SK-N-SH (cell line): ENCODE measurements around the gene PDK4. TPM values are rescaled to one million over a fixed set of nuclear protein-coding genes. Genes with fewer than 3 reads are reported as not detected.

ENCODE experiments used
- CTCF ChIA-PET: fragments of 300-600, 350-600 bp; formaldehyde crosslinking; extraction: SDS; loops from one replicate; lab custom pipeline; 2021; lab: Yijun Ruan, JAX
- POLR2A ChIA-PET: fragments of 350-600 bp; sonication (Branson Sonifier 250); formaldehyde crosslinking; extraction: SDS; loops from one replicate; lab custom pipeline; 2020; ENCODE audit warnings: antibody characterized with exemption, inconsistent platforms; lab: Yijun Ruan, JAX
- DNase-seq: peaks from one replicate; pipeline ENCODE4 v3.0.0; 2012
- H2AFZ ChIP-seq: fragments of 200-600 bp; sonication (generic); 2 replicates; pipeline ENCODE4 v1.8.1; 2016; ENCODE audit warnings: antibody characterized with exemption, mild to moderate bottlenecking, low read depth
- H3F3A ChIP-seq: fragments of 200-600 bp; sonication (generic); replicated peaks from 2 replicates; pipeline ENCODE3; 2016; ENCODE audit warnings: antibody characterized with exemption, mild to moderate bottlenecking; ENCODE audit not compliant: insufficient read depth
- H3K27ac ChIP-seq, 2 experiments: fragments of 200-500 bp in 1 of 2; fragments of 200-600 bp in 1 of 2; sonication (Bioruptor generic) in 1 of 2; sonication (generic), shearing (Covaris generic) in 1 of 2; 2 replicates each; pipeline versions ENCODE4 v1.5.1 to v1.6.1; 2014 to 2016; ENCODE audit warnings: low read depth in 2 of 2, inconsistent platforms in 1 of 2, low read length in 1 of 2, mild to moderate bottlenecking in 1 of 2, mixed read lengths in 1 of 2
- H3K27me3 ChIP-seq: fragments of 200-600 bp; sonication (generic), shearing (Covaris generic); 2 replicates; pipeline ENCODE4 v1.6.1; 2016; ENCODE audit warnings: mixed run types; ENCODE audit not compliant: insufficient read depth
- H3K36me3 ChIP-seq, 2 experiments: fragments of 200-500 bp in 1 of 2; fragments of 200-600 bp in 1 of 2; sonication (Bioruptor generic) in 1 of 2; sonication (generic) in 1 of 2; replicated peaks in 1 of 2; 2 replicates each; pipeline versions ENCODE3 to v1.5.1; 2014 to 2016; ENCODE audit warnings: low read length in 1 of 2, mild to moderate bottlenecking in 1 of 2; ENCODE audit not compliant: insufficient read depth in 2 of 2, control insufficient read depth in 1 of 2
- H3K4me1 ChIP-seq, 2 experiments: fragments of 200-500 bp in 1 of 2; fragments of 200-600 bp in 1 of 2; sonication (Bioruptor generic) in 1 of 2; sonication (generic), shearing (Covaris generic) in 1 of 2; 2 replicates each; pipeline versions ENCODE4 v1.5.1 to v1.6.1; 2014 to 2016; ENCODE audit warnings: low read depth in 1 of 2, low read length in 1 of 2, mixed run types in 1 of 2; ENCODE audit not compliant: insufficient read depth in 2 of 2, control insufficient read depth in 1 of 2
- H3K4me2 ChIP-seq: fragments of 200-600 bp; sonication (generic), shearing (Covaris generic); 2 replicates; pipeline ENCODE4 v1.6.1; 2017; ENCODE audit warnings: mixed run types
- H3K4me3 ChIP-seq, 2 experiments: fragments of 200-500 bp in 1 of 2; fragments of 200-600 bp in 1 of 2; sonication (Bioruptor generic) in 1 of 2; sonication (generic), shearing (Covaris generic) in 1 of 2; 2 replicates each; pipeline versions ENCODE4 v1.5.1 to v1.8.1; 2014 to 2016; ENCODE audit warnings: low read depth in 2 of 2, inconsistent platforms in 1 of 2, low read length in 1 of 2, mild to moderate bottlenecking in 1 of 2, mixed read lengths in 1 of 2, moderate library complexity in 1 of 2
- H3K79me2 ChIP-seq: fragments of 200-600 bp; sonication (generic); 2 replicates; pipeline ENCODE4 v1.8.1; 2017; ENCODE audit warnings: mild to moderate bottlenecking; ENCODE audit not compliant: insufficient read depth
- H3K9ac ChIP-seq: fragments of 200-600 bp; sonication (generic); 2 replicates; pipeline ENCODE4 v1.6.1; 2017; ENCODE audit warnings: mixed run types
- H3K9me2 ChIP-seq: fragments of 200-600 bp; sonication (generic); 2 replicates; pipeline ENCODE4 v1.6.1; 2017; ENCODE audit warnings: mixed run types
- H3K9me3 ChIP-seq: fragments of 200-600 bp; sonication (generic); 2 replicates; pipeline ENCODE4 v1.6.1; 2017; ENCODE audit warnings: mixed run types, mild to moderate bottlenecking, moderate library complexity
- H4K20me1 ChIP-seq: fragments of 200-600 bp; sonication (generic); 2 replicates; pipeline ENCODE4 v1.6.1; 2017; ENCODE audit warnings: mild to moderate bottlenecking, mixed run types; ENCODE audit not compliant: insufficient read depth
- EP300 ChIP-seq, 2 experiments: IDR thresholded peaks; 2 replicates each; pipeline versions ENCODE4 v1.4.0 to v1.6.1; 2012; ENCODE audit warnings: borderline replicate concordance in 1 of 2, low read depth in 1 of 2, low read length in 1 of 2
- EZH2phosphoT487 ChIP-seq: fragments of 200-600 bp; sonication (generic); IDR thresholded peaks from 2 replicates; pipeline ENCODE4 v1.6.1; 2017; ENCODE audit warnings: low read depth, mixed run types, mild to moderate bottlenecking, antibody characterized with exemption, moderate library complexity, borderline replicate concordance
- FOXJ3 ChIP-seq: sonication (generic); formaldehyde crosslinking; IDR thresholded peaks from 2 replicates; pipeline ENCODE4 v1.5.1; 2020; ENCODE audit warnings: mild to moderate bottlenecking, missing genetic modification reagents
- FOXM1 ChIP-seq: IDR thresholded peaks from 2 replicates; pipeline ENCODE4 v1.4.0; 2012; ENCODE audit warnings: low read depth, mild to moderate bottlenecking
- GABPA ChIP-seq: IDR thresholded peaks from 2 replicates; pipeline ENCODE4 v1.4.0; 2012; ENCODE audit warnings: low read depth, mild to moderate bottlenecking
- GATA2 ChIP-seq: sonication (generic); formaldehyde crosslinking; IDR thresholded peaks from 2 replicates; pipeline ENCODE4 v1.5.0; 2020; ENCODE audit warnings: mild to moderate bottlenecking, missing genetic modification reagents
- JUND ChIP-seq: IDR thresholded peaks from 2 replicates; pipeline ENCODE4 v1.4.0; 2012
- NFIC ChIP-seq: IDR thresholded peaks from 2 replicates; pipeline ENCODE4 v1.4.0; 2012; ENCODE audit warnings: borderline replicate concordance
- NRF1 ChIP-seq: IDR thresholded peaks from 2 replicates; pipeline ENCODE4 v1.6.1; 2012; ENCODE audit warnings: low read depth, mild to moderate bottlenecking, low read length
- RAD21 ChIP-seq: IDR thresholded peaks from 2 replicates; pipeline ENCODE4 v1.6.1; 2012; ENCODE audit warnings: mild to moderate bottlenecking, low read length
- RCOR1 ChIP-seq: fragments of 150-350 bp; IDR thresholded peaks from 2 replicates; pipeline ENCODE4 v1.6.1; 2017; ENCODE audit warnings: antibody characterized with exemption, low read length
- SIN3A ChIP-seq: IDR thresholded peaks from 2 replicates; pipeline ENCODE4 v1.6.1; 2012; ENCODE audit warnings: low read depth, mild to moderate bottlenecking, low read length, moderate library complexity, borderline replicate concordance
- WGBS: methylation state at CpG from one replicate; pipeline ENCODE4 v1.1.6; 2017; ENCODE audit warnings: low lambda C conversion rate; 5-methylcytosine and 5-hydroxymethylcytosine counted together
- polyA plus RNA-seq, 3 experiments: library from polyadenylated mRNA; depleted of rRNA; stranded (reverse); fragments of >200 nt; gene quantifications; 2 replicates each; pipeline ENCODE4 v1.2.3, GENCODE V29; 2012
- TF ChIP-seq, protein P1 (sequence below): IDR thresholded peaks from 2 replicates; pipeline ENCODE4 v1.4.0; 2012; ENCODE audit warnings: low read depth
- TF ChIP-seq, protein P2 (sequence below): IDR thresholded peaks from 2 replicates; pipeline ENCODE4 v1.4.0; 2012; ENCODE audit warnings: low read depth, borderline replicate concordance
- TF ChIP-seq, protein P3 (sequence below): IDR thresholded peaks from 2 replicates; pipeline ENCODE4 v1.4.0; 2012; ENCODE audit warnings: low read depth, borderline replicate concordance
- TF ChIP-seq, protein P4 (sequence below): IDR thresholded peaks from 2 replicates; pipeline ENCODE4; 2012
- TF ChIP-seq, protein P5 (sequence below): IDR thresholded peaks from 2 replicates; pipeline ENCODE4 v1.6.1; 2012; ENCODE audit warnings: mild to moderate bottlenecking, low read depth, low read length, moderate library complexity

PDK4 gene
- polyA plus RNA-seq, 1 of the 3 experiments (the other 2 are of a cell fraction), result 0.13 TPM

DNA sequence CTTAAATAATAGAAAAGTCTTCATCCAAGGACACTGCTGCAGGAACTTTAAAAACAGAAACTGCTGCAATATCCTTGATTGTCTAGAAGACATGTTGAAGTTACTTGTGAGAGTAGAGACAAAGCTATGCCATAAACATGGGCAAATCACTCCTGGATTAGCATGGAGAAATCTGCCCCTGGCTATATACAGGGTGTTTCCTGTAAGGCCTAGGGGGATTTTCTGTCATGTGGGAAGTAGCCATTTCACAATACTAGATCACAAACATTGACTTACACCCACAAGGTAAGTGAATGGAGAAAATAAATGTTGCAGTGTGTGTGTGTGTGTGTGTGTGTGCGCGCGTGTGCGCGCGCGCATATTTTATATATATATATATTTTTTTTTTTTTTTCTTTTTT lies 35.2 kb upstream of the PDK4 start:
- H4K20me1 ChIP-seq, result no peaks in the 10 kb centered on the region
- DNase-seq, result no peak
- no peaks in the 10 kb centered on the region for H3K36me3 ChIP-seq
- no peak overlapping the region for H2AFZ ChIP-seq
- no peaks in the 10 kb centered on the region for H3K9me2 ChIP-seq
- H3K4me2 ChIP-seq, result no peak overlapping the region
- ChIA-PET POLR2A (no interaction called here), CTCF (interaction anchor here (0.6 kb wide), 1 partner anchor 95 kb away, joined by 3 read pairs; no protein-coding TSS in a partner anchor)
- no peak overlapping the region for H3K4me3 ChIP-seq
- no peak overlapping the region for H3K9ac ChIP-seq
- no peaks in the 10 kb centered on the region for H3K79me2 ChIP-seq
- H3K9me3 ChIP-seq, result no peaks in the 10 kb centered on the region
- 71% methylated on average over 7 of the region's 7 CpGs for WGBS
- no peak for TF ChIP-seq GATA2 (CRISPR knock-in tag)
- TF ChIP-seq, protein P1, sequence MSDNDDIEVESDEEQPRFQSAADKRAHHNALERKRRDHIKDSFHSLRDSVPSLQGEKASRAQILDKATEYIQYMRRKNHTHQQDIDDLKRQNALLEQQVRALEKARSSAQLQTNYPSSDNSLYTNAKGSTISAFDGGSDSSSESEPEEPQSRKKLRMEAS, result no peak
- TF ChIP-seq, protein P2, sequence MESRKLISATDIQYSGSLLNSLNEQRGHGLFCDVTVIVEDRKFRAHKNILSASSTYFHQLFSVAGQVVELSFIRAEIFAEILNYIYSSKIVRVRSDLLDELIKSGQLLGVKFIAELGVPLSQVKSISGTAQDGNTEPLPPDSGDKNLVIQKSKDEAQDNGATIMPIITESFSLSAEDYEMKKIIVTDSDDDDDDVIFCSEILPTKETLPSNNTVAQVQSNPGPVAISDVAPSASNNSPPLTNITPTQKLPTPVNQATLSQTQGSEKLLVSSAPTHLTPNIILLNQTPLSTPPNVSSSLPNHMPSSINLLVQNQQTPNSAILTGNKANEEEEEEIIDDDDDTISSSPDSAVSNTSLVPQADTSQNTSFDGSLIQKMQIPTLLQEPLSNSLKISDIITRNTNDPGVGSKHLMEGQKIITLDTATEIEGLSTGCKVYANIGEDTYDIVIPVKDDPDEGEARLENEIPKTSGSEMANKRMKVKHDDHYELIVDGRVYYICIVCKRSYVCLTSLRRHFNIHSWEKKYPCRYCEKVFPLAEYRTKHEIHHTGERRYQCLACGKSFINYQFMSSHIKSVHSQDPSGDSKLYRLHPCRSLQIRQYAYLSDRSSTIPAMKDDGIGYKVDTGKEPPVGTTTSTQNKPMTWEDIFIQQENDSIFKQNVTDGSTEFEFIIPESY, result no peak
- TF ChIP-seq NFIC, result no peak
- TF ChIP-seq EP300 (IDR thresholded peaks at IDR 0.05; ENCODE audit: borderline replicate concordance in 1 of 2, low read depth in 1 of 2, low read length in 1 of 2), result no peak
- TF ChIP-seq NRF1, result no peak
- TF ChIP-seq, protein P3, sequence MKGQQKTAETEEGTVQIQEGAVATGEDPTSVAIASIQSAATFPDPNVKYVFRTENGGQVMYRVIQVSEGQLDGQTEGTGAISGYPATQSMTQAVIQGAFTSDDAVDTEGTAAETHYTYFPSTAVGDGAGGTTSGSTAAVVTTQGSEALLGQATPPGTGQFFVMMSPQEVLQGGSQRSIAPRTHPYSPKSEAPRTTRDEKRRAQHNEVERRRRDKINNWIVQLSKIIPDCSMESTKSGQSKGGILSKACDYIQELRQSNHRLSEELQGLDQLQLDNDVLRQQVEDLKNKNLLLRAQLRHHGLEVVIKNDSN, result no peak
- TF ChIP-seq JUND, result no peak
- no peak for TF ChIP-seq FOXJ3 (CRISPR knock-in tag)
- no peak for TF ChIP-seq RAD21
- TF ChIP-seq GABPA, result no peak
- no peaks in the 10 kb centered on the region for H3F3A ChIP-seq
- no peaks in the 10 kb centered on the region for H3K27me3 ChIP-seq
- H3K4me1 ChIP-seq, result no peaks in the 10 kb centered on the region
- no peak overlapping the region for H3K27ac ChIP-seq

DNA sequence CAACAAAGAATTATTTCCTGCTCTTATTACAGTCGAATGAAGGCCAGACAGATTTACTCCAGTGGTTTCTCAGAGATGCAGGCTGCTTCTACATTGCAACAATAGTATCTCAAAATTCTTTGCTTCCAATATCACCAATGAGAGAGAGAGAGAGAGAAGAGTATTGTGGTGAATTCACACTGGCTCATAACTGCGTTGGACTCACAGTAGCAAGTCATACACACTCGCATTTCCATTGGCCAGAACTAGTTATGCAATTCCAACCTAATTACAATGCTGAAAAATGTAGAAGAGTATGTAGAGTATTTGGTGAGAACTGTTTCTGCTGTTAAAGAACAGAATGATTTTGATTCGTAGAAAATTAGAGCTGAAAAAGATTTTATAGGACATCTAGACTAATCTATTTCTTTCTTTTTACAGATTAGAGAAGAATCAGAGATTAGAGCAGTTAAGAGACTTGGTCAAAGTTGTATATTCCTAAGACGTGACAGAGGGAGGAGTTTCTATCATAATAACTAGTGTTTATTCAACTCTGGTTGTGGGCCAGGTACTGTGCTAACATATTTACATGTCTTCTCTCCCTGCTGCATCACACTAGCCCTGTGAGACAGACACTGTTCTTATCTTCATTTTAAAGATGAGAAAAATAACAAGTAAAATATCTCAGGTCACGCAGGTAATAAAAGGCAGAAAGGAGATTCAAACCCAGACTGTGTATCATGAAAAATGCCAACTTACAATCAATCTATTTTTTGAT lies 34.6 kb upstream of the PDK4 start:
- H3K4me3 ChIP-seq, result no peak overlapping the region
- H3K27me3 ChIP-seq, result no peaks in the 10 kb centered on the region
- H3K9me3 ChIP-seq, result no peaks in the 10 kb centered on the region
- CTCF ChIA-PET, result interaction anchor here (0.6 kb wide), 1 partner anchor 95 kb away, joined by 3 read pairs; no protein-coding TSS in a partner anchor
- H2AFZ ChIP-seq, result no peak overlapping the region
- no peaks in the 10 kb centered on the region for H3K9me2 ChIP-seq
- no peaks in the 10 kb centered on the region for H3K4me1 ChIP-seq
- H4K20me1 ChIP-seq, result no peaks in the 10 kb centered on the region
- H3F3A ChIP-seq, result no peaks in the 10 kb centered on the region
- H3K36me3 ChIP-seq, result no peaks in the 10 kb centered on the region
- no peak overlapping the region for H3K4me2 ChIP-seq
- no peaks in the 10 kb centered on the region for H3K79me2 ChIP-seq
- no peak overlapping the region for H3K9ac ChIP-seq
- no peak for DNase-seq
- 16% methylated on average over 6 of the region's 6 CpGs for WGBS
- no peak overlapping the region for H3K27ac ChIP-seq
- POLR2A ChIA-PET, result no interaction called here
- TF ChIP-seq, protein P3, result no peak
- TF ChIP-seq EZH2phosphoT487 (no peak), SIN3A (no peak), FOXM1 (no peak), RCOR1 (no peak), EP300 (IDR thresholded peaks at IDR 0.05; ENCODE audit: borderline replicate concordance in 1 of 2, low read depth in 1 of 2, low read length in 1 of 2) (no peak), RAD21 (no peak)
- TF ChIP-seq, protein P4, sequence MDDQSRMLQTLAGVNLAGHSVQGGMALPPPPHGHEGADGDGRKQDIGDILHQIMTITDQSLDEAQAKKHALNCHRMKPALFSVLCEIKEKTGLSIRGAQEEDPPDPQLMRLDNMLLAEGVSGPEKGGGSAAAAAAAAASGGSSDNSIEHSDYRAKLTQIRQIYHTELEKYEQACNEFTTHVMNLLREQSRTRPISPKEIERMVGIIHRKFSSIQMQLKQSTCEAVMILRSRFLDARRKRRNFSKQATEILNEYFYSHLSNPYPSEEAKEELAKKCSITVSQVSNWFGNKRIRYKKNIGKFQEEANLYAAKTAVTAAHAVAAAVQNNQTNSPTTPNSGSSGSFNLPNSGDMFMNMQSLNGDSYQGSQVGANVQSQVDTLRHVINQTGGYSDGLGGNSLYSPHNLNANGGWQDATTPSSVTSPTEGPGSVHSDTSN, result no peak
- TF ChIP-seq, protein P5, sequence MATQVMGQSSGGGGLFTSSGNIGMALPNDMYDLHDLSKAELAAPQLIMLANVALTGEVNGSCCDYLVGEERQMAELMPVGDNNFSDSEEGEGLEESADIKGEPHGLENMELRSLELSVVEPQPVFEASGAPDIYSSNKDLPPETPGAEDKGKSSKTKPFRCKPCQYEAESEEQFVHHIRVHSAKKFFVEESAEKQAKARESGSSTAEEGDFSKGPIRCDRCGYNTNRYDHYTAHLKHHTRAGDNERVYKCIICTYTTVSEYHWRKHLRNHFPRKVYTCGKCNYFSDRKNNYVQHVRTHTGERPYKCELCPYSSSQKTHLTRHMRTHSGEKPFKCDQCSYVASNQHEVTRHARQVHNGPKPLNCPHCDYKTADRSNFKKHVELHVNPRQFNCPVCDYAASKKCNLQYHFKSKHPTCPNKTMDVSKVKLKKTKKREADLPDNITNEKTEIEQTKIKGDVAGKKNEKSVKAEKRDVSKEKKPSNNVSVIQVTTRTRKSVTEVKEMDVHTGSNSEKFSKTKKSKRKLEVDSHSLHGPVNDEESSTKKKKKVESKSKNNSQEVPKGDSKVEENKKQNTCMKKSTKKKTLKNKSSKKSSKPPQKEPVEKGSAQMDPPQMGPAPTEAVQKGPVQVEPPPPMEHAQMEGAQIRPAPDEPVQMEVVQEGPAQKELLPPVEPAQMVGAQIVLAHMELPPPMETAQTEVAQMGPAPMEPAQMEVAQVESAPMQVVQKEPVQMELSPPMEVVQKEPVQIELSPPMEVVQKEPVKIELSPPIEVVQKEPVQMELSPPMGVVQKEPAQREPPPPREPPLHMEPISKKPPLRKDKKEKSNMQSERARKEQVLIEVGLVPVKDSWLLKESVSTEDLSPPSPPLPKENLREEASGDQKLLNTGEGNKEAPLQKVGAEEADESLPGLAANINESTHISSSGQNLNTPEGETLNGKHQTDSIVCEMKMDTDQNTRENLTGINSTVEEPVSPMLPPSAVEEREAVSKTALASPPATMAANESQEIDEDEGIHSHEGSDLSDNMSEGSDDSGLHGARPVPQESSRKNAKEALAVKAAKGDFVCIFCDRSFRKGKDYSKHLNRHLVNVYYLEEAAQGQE, result no peak
- TF ChIP-seq, protein P1, result no peak
